ENCODE measurements around the gene PADI2.

DNA sequence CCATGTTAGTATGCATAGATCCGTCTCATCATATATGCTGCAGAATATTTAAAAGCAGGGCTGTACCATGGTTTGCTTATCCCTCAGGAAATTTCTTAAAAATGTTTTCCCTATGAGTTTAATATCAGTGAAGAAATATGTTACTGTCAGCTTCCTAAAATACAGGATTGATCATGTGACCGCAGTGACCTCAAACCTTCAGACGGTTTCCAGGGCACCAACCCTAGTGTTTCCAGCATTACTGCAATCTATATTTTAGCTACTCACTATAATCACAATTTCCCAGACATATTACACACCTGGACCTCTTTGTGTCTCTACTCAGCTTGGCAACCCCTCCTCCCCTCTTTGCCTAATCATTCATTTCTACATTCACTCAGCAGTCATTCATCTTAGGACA is 57.8 kb downstream of the PADI2 start:
- no peak for TF ChIP-seq PAX5 (IDR thresholded peaks at IDR 0.05; ENCODE audit: insufficient read depth, low read length, severe bottlenecking)
- TF ChIP-seq POLR2A (IDR thresholded peaks at IDR 0.05; ENCODE audit: low read depth, low read length) = no peak
- TF ChIP-seq POLR2AphosphoS5 (IDR thresholded peaks at IDR 0.05; ENCODE audit: low read depth, low read length) = no peak
- no peak for TF ChIP-seq TAF1 (IDR thresholded peaks at IDR 0.05; ENCODE audit: low read depth, low read length)
- no peak for TF ChIP-seq SPI1 (IDR thresholded peaks at IDR 0.05; ENCODE audit: low read depth, low read length)

Measured in GM12891 (cell line).